PC-9 (cell line): Measurements from ENCODE around the gene SCN2B. TPM values are rescaled to one million over a fixed set of nuclear protein-coding genes. Genes with fewer than 3 reads are reported as not detected.

ENCODE experiments used
- BruUV-seq: library from RNA; stranded (reverse); fragments of 400-500 nt; replicated peaks from 2 replicates; lab custom pipeline; 2021; lab: Mats Ljungman, UMichigan
- CTCF ChIA-PET: fragments of 300-600 bp; sonication (Branson Sonifier 250); formaldehyde crosslinking; loops from one replicate; lab custom pipeline; 2022; ENCODE audit warnings: antibody characterized with exemption; lab: Charles Lee
- POLR2A ChIA-PET: fragments of 300-600 bp; sonication (Branson Sonifier 250); formaldehyde crosslinking; loops from one replicate; lab custom pipeline; 2022; ENCODE audit warnings: antibody characterized with exemption; ENCODE audit not compliant: unreplicated experiment; lab: Charles Lee
- DNase-seq, 2 experiments: peaks; one replicate each; pipeline versions ENCODE4 v3.0.0 to v3.0.0-alpha.2; 2015 to 2022; ENCODE audit warnings: mixed read lengths in 1 of 2
- H2AFZ ChIP-seq: fragments of 200-600 bp; sonication (generic); 2 replicates; pipeline ENCODE4 v1.8.1; 2017; ENCODE audit warnings: antibody characterized with exemption
- H3F3A ChIP-seq: fragments of 200-600 bp; sonication (generic); 2 replicates; pipeline ENCODE4 v1.8.1; 2017; ENCODE audit warnings: antibody characterized with exemption, mild to moderate bottlenecking, low read depth; ENCODE audit not compliant: insufficient read depth
- H3K27ac ChIP-seq: fragments of 200-600 bp; sonication (generic); 2 replicates; pipeline ENCODE4 v1.6.1; 2016; ENCODE audit warnings: mixed run types
- H3K27me3 ChIP-seq: fragments of 200-600 bp; sonication (generic); 2 replicates; pipeline ENCODE4 v1.6.1; 2016; ENCODE audit warnings: low read depth, mixed run types; ENCODE audit not compliant: insufficient read depth
- H3K36me3 ChIP-seq: fragments of 200-600 bp; sonication (generic); 2 replicates; pipeline ENCODE4 v1.6.1; 2016; ENCODE audit warnings: low read depth, mixed run types
- H3K4me1 ChIP-seq: fragments of 200-600 bp; sonication (generic); replicated peaks from 2 replicates; pipeline ENCODE4 v1.6.1; 2016; ENCODE audit warnings: mixed run types; ENCODE audit not compliant: insufficient read depth
- H3K4me2 ChIP-seq: fragments of 200-600 bp; sonication (generic); 2 replicates; pipeline ENCODE4 v1.6.1; 2017; ENCODE audit warnings: mixed run types
- H3K4me3 ChIP-seq: fragments of 200-600 bp; sonication (generic); 2 replicates; pipeline ENCODE4 v1.6.1; 2016; ENCODE audit warnings: mixed run types
- H3K79me2 ChIP-seq: fragments of 200-600 bp; sonication (generic); 2 replicates; pipeline ENCODE4 v1.6.1; 2017; ENCODE audit warnings: low read depth, mixed run types
- H3K9me2 ChIP-seq: fragments of 200-600 bp; sonication (generic); 2 replicates; pipeline ENCODE4 v1.8.1; 2017; ENCODE audit warnings: mild to moderate bottlenecking; ENCODE audit not compliant: insufficient read depth
- H3K9me3 ChIP-seq: fragments of 200-600 bp; sonication (generic); 2 replicates; pipeline ENCODE4 v1.8.1; 2016; ENCODE audit warnings: low read depth; ENCODE audit not compliant: insufficient read depth
- H4K20me1 ChIP-seq: fragments of 200-600 bp; sonication (generic); 2 replicates; pipeline ENCODE4 v1.8.1; 2017; ENCODE audit not compliant: insufficient read depth
- EZH2 ChIP-seq: fragments of 200-600 bp; sonication (generic); IDR thresholded peaks from 2 replicates; pipeline ENCODE4 v1.8.0; 2017; ENCODE audit warnings: antibody characterized with exemption, low read depth
- intact Hi-C: fragments of 100-400 bp; cut with micrococcal nuclease; formaldehyde crosslinking; loops from one replicate; pipeline ENCODE4 v1.10.0; 2022; ENCODE audit not compliant: unreplicated experiment
- total RNA-seq: library from RNA; stranded (reverse); gene quantifications from 2 replicates; pipeline ENCODE4 v1.2.3, GENCODE V29; 2021
- TF ChIP-seq, protein P1 (sequence below): fragments of 200-600 bp; sonication (generic); conservative IDR thresholded peaks from 2 replicates; pipeline ENCODE4 v1.6.1; 2017; ENCODE audit warnings: mixed run types, antibody characterized with exemption, mild to moderate bottlenecking, moderate library complexity

SCN2B gene
- total RNA-seq, 1 experiment from 2014 or later, result not detected

DNA sequence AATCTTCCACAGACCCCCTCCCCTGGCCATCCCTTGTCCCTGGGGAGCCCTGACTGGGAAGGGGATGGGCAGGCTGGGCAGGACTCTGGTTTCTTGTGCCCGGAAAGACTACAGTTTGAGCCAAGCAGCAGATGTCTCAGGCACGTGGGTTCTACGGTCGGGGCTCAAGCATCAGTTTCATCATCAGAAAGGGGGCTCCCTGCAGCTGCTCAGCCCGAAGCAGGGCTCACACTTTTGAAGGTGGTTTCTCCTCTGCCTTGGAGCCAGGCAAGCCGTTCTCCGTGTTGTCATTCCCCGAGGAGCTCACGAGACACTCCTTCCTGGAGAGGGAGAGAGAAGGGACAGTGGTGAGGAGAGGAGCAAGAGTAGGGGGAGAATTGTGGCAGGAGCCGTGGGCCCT is 39.6 kb downstream of the SCN2B start:
- no peak for DNase-seq
- H3F3A ChIP-seq, result no peaks in the 10 kb centered on the region
- no peak overlapping the region for H3K4me2 ChIP-seq
- no peak overlapping the region for H2AFZ ChIP-seq
- intact Hi-C loops, result no loop called here
- no peaks in the 10 kb centered on the region for H3K79me2 ChIP-seq
- no peaks in the 10 kb centered on the region for H4K20me1 ChIP-seq
- H3K9me3 ChIP-seq, result no peaks in the 10 kb centered on the region
- peaks cover 5% of the 10 kb centered on the region; the same call in 1 of the 2 replicates for H3K27me3 ChIP-seq
- no peaks in the 10 kb centered on the region; the same call in 1 of the 2 replicates for H3K4me1 ChIP-seq
- ChIA-PET POLR2A (no interaction called here), CTCF (no interaction called here)
- TF ChIP-seq EZH2, result no peak
- TF ChIP-seq, protein P1, sequence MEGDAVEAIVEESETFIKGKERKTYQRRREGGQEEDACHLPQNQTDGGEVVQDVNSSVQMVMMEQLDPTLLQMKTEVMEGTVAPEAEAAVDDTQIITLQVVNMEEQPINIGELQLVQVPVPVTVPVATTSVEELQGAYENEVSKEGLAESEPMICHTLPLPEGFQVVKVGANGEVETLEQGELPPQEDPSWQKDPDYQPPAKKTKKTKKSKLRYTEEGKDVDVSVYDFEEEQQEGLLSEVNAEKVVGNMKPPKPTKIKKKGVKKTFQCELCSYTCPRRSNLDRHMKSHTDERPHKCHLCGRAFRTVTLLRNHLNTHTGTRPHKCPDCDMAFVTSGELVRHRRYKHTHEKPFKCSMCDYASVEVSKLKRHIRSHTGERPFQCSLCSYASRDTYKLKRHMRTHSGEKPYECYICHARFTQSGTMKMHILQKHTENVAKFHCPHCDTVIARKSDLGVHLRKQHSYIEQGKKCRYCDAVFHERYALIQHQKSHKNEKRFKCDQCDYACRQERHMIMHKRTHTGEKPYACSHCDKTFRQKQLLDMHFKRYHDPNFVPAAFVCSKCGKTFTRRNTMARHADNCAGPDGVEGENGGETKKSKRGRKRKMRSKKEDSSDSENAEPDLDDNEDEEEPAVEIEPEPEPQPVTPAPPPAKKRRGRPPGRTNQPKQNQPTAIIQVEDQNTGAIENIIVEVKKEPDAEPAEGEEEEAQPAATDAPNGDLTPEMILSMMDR, result no peak
- no peaks in the 10 kb centered on the region for H3K36me3 ChIP-seq
- no TSS peak for BruUV-seq
- no peak overlapping the region for H3K27ac ChIP-seq
- H3K4me3 ChIP-seq, result no peak overlapping the region
- no peaks in the 10 kb centered on the region for H3K9me2 ChIP-seq

DNA sequence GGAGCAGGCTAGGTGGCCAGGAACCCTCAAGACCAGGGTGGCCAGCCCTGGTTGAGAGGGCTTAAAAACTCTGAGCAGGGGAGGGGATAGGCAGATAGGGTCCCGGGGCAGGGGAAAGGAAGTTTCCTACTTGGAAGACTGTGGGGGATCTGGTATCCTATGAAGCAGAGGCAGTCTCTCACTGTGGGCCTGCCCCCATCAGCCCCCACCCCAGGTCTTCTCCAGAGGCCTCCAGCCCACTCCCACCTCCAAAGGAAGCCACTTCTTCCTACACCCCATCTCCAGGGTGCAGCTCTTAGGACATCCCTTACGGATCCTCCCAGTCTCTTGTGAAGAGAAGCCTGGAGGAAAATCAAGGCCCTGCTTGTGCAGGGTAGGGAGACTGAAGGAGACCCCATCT is 40.1 kb downstream of the SCN2B start:
- Histone ChIP-seq H3K27ac (no peak overlapping the region), H3K79me2 (no peaks in the 10 kb centered on the region), H3K36me3 (no peaks in the 10 kb centered on the region), H3K9me3 (no peaks in the 10 kb centered on the region), H3K4me2 (no peak overlapping the region), H2AFZ (no peak overlapping the region), H3K4me1 (no peaks in the 10 kb centered on the region), H4K20me1 (no peaks in the 10 kb centered on the region), H3F3A (no peaks in the 10 kb centered on the region), H3K27me3 (peaks cover 5% of the 10 kb centered on the region; the same call in 1 of the 2 replicates), H3K4me3 (no peak overlapping the region), H3K9me2 (no peaks in the 10 kb centered on the region)
- TF ChIP-seq EZH2, result no peak
- TF ChIP-seq, protein P1, result no peak
- CTCF ChIA-PET, result no interaction called here
- BruUV-seq, result no TSS peak
- intact Hi-C loops, result no loop called here
- POLR2A ChIA-PET, result no interaction called here
- no peak for DNase-seq

DNA sequence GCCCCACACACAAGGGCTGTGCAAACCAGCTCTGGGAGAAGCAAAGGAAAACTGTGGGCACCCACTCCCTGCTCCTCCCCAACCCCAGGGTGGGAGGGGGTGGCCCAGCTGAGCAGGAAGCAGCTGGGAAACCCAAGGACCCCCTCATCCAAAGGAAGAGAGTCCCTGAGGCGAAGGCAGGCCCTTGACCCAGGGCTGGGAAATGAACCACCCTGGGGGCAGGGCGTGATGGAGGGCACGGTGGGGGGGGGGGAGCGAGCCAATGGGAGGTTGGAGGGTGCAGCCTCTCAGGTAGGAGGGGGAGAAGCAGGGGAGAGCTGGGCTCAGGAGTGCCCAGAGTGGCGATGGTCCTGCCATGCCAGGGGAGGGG is 40.7 kb downstream of the SCN2B start:
- ChIA-PET POLR2A (no interaction called here), CTCF (no interaction called here)
- H4K20me1 ChIP-seq, result no peaks in the 10 kb centered on the region

More for the DNA sequence above, 40.7 kb downstream of the SCN2B start:
- 0 out of 2 replicates have a peak, but pooled peaks cover under 1% of the 10 kb centered on the region for H3K4me1 ChIP-seq
- no TSS peak for BruUV-seq
- TF ChIP-seq EZH2, result no peak
- no peak overlapping the region for H2AFZ ChIP-seq
- H3F3A ChIP-seq, result no peaks in the 10 kb centered on the region
- H3K27ac ChIP-seq, result no peak overlapping the region
- intact Hi-C loops, result no loop called here
- H3K79me2 ChIP-seq, result no peaks in the 10 kb centered on the region
- DNase-seq, result no peak
- peaks cover 5% of the 10 kb centered on the region; the same call in 1 of the 2 replicates for H3K27me3 ChIP-seq
- H3K4me2 ChIP-seq, result no peak overlapping the region
- no peaks in the 10 kb centered on the region for H3K9me2 ChIP-seq
- H3K36me3 ChIP-seq, result no peaks in the 10 kb centered on the region
- no peak overlapping the region for H3K4me3 ChIP-seq
- H3K9me3 ChIP-seq, result no peaks in the 10 kb centered on the region
